HEK293 (cell line): Measurements from ENCODE around the gene CMTM2.

Source experiments
- CTCF ChIP-seq: fragments of 450-650 bp; formaldehyde crosslinking; IDR thresholded peaks from 2 replicates; pipeline ENCODE4 v1.5.1; 2016; ENCODE audit warnings: missing biosample characterization, missing genetic modification characterization
- MZF1 ChIP-seq: fragments of 450-650 bp; formaldehyde crosslinking; IDR thresholded peaks from 2 replicates; pipeline ENCODE4 v1.5.1; 2017; ENCODE audit warnings: missing biosample characterization, missing genetic modification characterization, borderline replicate concordance
- PRDM1 ChIP-seq: fragments of 450-650 bp; formaldehyde crosslinking; IDR thresholded peaks from 2 replicates; pipeline ENCODE4; 2016; ENCODE audit warnings: missing biosample characterization, missing genetic modification characterization
- ZNF133 ChIP-seq: fragments of 450-650 bp; formaldehyde crosslinking; IDR thresholded peaks from 2 replicates; pipeline ENCODE4 v1.5.1; 2016; ENCODE audit warnings: missing biosample characterization, missing genetic modification characterization
- TF ChIP-seq, protein P1 (sequence below): IDR thresholded peaks from 2 replicates; pipeline ENCODE4 v1.6.1; 2011; ENCODE audit warnings: mild to moderate bottlenecking, low read depth, low read length, borderline replicate concordance
- TF ChIP-seq, protein P2 (sequence below): fragments of 450-650 bp; formaldehyde crosslinking; IDR thresholded peaks from 2 replicates; pipeline ENCODE4 v1.5.1; 2017; ENCODE audit warnings: missing biosample characterization, missing genetic modification characterization

GRCh38 chr16:66547101-66547989, 31.9 kb upstream of the CMTM2 start:
- TF ChIP-seq, protein P1, sequence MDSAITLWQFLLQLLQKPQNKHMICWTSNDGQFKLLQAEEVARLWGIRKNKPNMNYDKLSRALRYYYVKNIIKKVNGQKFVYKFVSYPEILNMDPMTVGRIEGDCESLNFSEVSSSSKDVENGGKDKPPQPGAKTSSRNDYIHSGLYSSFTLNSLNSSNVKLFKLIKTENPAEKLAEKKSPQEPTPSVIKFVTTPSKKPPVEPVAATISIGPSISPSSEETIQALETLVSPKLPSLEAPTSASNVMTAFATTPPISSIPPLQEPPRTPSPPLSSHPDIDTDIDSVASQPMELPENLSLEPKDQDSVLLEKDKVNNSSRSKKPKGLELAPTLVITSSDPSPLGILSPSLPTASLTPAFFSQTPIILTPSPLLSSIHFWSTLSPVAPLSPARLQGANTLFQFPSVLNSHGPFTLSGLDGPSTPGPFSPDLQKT, result no peak
- TF ChIP-seq, protein P2, sequence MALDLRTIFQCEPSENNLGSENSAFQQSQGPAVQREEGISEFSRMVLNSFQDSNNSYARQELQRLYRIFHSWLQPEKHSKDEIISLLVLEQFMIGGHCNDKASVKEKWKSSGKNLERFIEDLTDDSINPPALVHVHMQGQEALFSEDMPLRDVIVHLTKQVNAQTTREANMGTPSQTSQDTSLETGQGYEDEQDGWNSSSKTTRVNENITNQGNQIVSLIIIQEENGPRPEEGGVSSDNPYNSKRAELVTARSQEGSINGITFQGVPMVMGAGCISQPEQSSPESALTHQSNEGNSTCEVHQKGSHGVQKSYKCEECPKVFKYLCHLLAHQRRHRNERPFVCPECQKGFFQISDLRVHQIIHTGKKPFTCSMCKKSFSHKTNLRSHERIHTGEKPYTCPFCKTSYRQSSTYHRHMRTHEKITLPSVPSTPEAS, result no peak
- TF ChIP-seq MZF1 (tag by site-specific recombination), result no peak
- TF ChIP-seq CTCF (tag by site-specific recombination), result no peak
- TF ChIP-seq PRDM1, result no peak
- TF ChIP-seq ZNF133 (tag by site-specific recombination), result no peak
